Measurements from ENCODE around the gene CDH19.

DNA sequence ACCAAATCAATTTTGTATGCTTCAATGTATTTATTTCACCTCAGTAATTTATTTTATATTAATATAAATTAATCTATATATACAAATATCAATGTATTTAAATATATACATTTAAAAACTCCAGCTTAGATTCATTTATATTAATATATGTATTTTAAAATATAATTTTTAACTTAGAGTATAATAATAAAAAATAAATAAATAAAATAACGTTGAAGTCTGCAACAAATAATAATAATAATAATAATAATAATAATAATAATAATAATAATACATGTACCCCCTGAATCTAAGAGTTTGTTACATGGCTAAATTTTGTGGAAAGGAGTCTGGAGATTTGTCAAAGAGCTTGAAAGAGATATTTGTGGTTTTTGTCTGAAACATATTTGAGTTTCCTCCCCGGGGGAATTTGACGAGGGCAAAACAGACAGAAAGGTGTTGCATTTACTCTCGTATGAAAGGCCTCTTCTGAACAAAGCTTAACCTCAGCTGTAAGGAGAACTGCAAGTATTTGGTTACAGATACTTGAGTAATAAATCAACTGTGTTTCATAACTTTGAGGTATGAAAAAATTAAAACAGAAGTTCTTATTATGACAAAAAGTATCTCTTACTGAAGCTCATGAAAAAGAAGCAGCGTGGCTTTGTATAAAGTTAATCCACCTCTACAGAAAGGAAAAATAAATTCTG is 93.4 kb downstream of the CDH19 start:
- TF ChIP-seq, protein P1, sequence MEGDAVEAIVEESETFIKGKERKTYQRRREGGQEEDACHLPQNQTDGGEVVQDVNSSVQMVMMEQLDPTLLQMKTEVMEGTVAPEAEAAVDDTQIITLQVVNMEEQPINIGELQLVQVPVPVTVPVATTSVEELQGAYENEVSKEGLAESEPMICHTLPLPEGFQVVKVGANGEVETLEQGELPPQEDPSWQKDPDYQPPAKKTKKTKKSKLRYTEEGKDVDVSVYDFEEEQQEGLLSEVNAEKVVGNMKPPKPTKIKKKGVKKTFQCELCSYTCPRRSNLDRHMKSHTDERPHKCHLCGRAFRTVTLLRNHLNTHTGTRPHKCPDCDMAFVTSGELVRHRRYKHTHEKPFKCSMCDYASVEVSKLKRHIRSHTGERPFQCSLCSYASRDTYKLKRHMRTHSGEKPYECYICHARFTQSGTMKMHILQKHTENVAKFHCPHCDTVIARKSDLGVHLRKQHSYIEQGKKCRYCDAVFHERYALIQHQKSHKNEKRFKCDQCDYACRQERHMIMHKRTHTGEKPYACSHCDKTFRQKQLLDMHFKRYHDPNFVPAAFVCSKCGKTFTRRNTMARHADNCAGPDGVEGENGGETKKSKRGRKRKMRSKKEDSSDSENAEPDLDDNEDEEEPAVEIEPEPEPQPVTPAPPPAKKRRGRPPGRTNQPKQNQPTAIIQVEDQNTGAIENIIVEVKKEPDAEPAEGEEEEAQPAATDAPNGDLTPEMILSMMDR (IDR thresholded peaks at IDR 0.05; ENCODE audit: low read depth, low read length): no peak
- no peak for TF ChIP-seq EZH2phosphoT487 (IDR thresholded peaks at IDR 0.05; ENCODE audit: low read depth)
